Ishikawa (cell line): Measurements from ENCODE around the gene MOCS3.

ENCODE experiments used
- CEBPB ChIP-seq: IDR thresholded peaks from 2 replicates; pipeline ENCODE4 v1.6.1; 2012
- CREB1 ChIP-seq: IDR thresholded peaks from 2 replicates; pipeline ENCODE4 v1.6.1; 2012; ENCODE audit warnings: low read depth
- EGR1 ChIP-seq: IDR thresholded peaks from 2 replicates; pipeline ENCODE4 v1.6.1; 2012
- EP300 ChIP-seq: IDR thresholded peaks from 2 replicates; pipeline ENCODE4 v1.6.1; 2012; ENCODE audit warnings: borderline replicate concordance
- FOXM1 ChIP-seq: IDR thresholded peaks from 2 replicates; pipeline ENCODE4 v1.6.1; 2012; ENCODE audit warnings: low read depth, borderline replicate concordance
- NFIC ChIP-seq: IDR thresholded peaks from 2 replicates; pipeline ENCODE4 v1.6.1; 2012
- RAD21 ChIP-seq: IDR thresholded peaks from 2 replicates; pipeline ENCODE4 v1.6.1; 2012; ENCODE audit warnings: low read depth
- TAF1 ChIP-seq: IDR thresholded peaks from 2 replicates; pipeline ENCODE4 v1.6.1; 2012; ENCODE audit warnings: low read depth, mild to moderate bottlenecking
- TCF12 ChIP-seq: IDR thresholded peaks from 2 replicates; pipeline ENCODE4 v1.6.1; 2012; ENCODE audit warnings: low read depth
- TEAD4 ChIP-seq: IDR thresholded peaks from 2 replicates; pipeline ENCODE4 v1.6.1; 2012
- YY1 ChIP-seq: IDR thresholded peaks from 2 replicates; pipeline ENCODE4 v1.6.1; 2012; ENCODE audit warnings: low read depth
- ZBTB7A ChIP-seq: IDR thresholded peaks from 2 replicates; pipeline ENCODE4 v1.6.1; 2012; ENCODE audit warnings: low read depth
- TF ChIP-seq, protein P1 (sequence below): IDR thresholded peaks from 2 replicates; pipeline ENCODE4 v1.6.1; 2012
- TF ChIP-seq, protein P2 (sequence below): IDR thresholded peaks from 2 replicates; pipeline ENCODE4 v1.6.1; 2012
- TF ChIP-seq, protein P3 (sequence below): IDR thresholded peaks from 2 replicates; pipeline ENCODE4 v1.6.1; 2012; ENCODE audit warnings: low read depth, mild to moderate bottlenecking

Gene MOCS3

DNA sequence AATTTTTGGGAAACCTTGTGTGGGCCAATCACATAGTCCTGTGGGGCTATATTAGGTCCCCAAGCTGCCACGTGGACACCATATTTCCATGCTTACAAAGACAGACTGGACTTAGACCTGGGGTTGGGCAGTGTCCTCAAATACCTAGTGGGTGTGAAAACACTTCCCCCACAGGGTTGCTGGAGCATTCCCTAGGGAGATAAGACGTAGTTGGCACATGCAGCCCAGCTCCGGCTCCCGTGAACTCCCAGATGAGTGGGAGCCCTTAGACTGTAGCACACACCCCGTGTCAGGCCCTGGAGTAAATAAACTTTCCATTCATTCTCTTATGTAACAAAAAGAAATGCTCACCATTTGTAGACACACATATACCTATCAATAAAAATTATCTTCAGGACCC is 50.1 kb downstream of the MOCS3 start:
- TF ChIP-seq NFIC (no peak), TCF12 (no peak), CEBPB (no peak), CREB1 (no peak), TEAD4 (no peak), TAF1 (no peak), EP300 (no peak), FOXM1 (no peak), YY1 (no peak)
- TF ChIP-seq, protein P1, sequence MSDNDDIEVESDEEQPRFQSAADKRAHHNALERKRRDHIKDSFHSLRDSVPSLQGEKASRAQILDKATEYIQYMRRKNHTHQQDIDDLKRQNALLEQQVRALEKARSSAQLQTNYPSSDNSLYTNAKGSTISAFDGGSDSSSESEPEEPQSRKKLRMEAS = no peak

DNA sequence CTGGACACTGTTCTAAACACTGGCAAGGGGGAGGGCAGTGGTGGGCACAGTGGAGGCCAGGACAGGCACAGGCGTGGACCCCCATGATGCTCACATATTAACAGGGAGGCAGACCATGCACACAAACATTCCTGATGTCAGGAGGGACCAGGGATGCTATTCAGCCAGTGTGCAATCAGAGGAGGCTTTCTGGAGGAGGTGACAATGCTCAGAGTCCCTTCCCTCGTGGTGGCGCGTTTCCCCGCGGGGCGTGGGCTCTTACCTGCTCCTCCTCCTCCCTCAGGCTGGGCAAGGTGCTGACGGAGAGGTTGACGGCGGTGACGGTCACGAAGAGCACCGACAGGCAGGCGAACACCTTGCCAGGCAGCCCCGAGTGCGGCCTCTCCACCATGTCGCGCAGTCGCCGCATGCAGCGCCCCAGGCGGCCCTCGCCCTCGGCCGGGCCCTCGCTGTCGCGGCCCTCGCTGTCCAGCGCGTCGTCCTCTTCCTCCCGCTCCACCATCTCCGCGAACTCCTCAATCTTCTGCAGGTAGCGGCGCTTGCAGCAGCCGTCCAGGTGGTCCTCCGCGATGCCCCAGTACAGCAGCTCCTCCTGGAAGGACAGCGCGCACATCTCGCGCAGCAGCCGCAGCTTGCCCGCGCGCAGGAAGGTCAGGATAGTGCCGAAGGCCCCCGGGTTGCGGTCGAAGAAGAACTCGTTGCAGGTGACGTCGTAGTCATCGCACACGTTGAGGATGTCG is 50.9 kb downstream of the MOCS3 start:
- TF ChIP-seq EP300 (no peak), YY1 (no peak), FOXM1 (no peak), ZBTB7A (no peak), NFIC (no peak), TEAD4 (no peak), CREB1 (no peak), RAD21 (no peak), CEBPB (no peak)
- TF ChIP-seq, protein P2, sequence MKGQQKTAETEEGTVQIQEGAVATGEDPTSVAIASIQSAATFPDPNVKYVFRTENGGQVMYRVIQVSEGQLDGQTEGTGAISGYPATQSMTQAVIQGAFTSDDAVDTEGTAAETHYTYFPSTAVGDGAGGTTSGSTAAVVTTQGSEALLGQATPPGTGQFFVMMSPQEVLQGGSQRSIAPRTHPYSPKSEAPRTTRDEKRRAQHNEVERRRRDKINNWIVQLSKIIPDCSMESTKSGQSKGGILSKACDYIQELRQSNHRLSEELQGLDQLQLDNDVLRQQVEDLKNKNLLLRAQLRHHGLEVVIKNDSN = no peak
- TF ChIP-seq, protein P1 = no peak
- TF ChIP-seq, protein P3, sequence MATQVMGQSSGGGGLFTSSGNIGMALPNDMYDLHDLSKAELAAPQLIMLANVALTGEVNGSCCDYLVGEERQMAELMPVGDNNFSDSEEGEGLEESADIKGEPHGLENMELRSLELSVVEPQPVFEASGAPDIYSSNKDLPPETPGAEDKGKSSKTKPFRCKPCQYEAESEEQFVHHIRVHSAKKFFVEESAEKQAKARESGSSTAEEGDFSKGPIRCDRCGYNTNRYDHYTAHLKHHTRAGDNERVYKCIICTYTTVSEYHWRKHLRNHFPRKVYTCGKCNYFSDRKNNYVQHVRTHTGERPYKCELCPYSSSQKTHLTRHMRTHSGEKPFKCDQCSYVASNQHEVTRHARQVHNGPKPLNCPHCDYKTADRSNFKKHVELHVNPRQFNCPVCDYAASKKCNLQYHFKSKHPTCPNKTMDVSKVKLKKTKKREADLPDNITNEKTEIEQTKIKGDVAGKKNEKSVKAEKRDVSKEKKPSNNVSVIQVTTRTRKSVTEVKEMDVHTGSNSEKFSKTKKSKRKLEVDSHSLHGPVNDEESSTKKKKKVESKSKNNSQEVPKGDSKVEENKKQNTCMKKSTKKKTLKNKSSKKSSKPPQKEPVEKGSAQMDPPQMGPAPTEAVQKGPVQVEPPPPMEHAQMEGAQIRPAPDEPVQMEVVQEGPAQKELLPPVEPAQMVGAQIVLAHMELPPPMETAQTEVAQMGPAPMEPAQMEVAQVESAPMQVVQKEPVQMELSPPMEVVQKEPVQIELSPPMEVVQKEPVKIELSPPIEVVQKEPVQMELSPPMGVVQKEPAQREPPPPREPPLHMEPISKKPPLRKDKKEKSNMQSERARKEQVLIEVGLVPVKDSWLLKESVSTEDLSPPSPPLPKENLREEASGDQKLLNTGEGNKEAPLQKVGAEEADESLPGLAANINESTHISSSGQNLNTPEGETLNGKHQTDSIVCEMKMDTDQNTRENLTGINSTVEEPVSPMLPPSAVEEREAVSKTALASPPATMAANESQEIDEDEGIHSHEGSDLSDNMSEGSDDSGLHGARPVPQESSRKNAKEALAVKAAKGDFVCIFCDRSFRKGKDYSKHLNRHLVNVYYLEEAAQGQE = no peak

DNA sequence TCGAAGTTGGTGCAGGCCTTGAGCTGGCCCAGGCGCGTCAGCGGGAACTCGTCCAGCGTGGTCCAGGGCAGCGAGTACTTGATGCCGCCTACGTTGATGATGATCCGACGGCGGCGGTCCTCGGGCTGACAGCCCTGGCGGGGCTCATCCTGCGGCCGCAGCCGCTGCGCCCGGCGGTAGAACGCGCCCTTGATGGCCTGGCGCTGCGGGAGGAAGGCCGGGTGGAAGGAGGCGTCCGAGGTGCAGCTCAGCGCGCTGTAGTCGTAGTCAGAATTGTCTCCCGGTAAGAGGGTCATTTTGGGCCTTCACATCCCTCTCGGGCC is 51.4 kb downstream of the MOCS3 start:
- TF ChIP-seq TAF1 = no peak
- TF ChIP-seq EP300 = no peak
- no peak for TF ChIP-seq CREB1
- TF ChIP-seq CEBPB = no peak
- TF ChIP-seq, protein P1 = no peak
- no peak for TF ChIP-seq YY1
- no peak for TF ChIP-seq NFIC
- TF ChIP-seq TCF12 = no peak
- TF ChIP-seq RAD21 = no peak
- TF ChIP-seq, protein P2 = no peak
- TF ChIP-seq FOXM1 = no peak
- TF ChIP-seq, protein P3 = no peak
- TF ChIP-seq EGR1 = no peak
- no peak for TF ChIP-seq ZBTB7A
- no peak for TF ChIP-seq TEAD4

DNA sequence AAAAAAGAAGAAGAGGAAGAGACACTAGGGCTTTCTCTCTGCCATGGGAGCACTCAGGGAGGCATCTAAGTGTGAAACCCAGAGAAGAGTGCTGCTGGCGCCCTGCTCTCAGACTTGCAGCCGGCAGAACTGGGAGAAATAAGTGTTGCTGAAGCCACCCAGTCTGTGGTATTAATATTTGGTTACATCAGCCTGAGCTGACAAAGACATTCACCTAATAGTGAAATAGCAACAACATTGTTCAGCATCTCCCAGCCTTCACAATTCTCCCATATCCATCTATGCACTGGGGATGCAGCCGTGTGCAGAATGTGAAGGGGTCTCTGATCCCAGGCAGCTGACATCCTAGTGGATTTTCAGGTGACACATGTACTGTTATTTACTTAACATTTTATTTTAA is 52.3 kb downstream of the MOCS3 start:
- TF ChIP-seq TAF1 = no peak
- TF ChIP-seq, protein P3 = no peak
- no peak for TF ChIP-seq TCF12
- TF ChIP-seq, protein P1 = no peak
- TF ChIP-seq CEBPB = no peak
- TF ChIP-seq CREB1 = no peak
- TF ChIP-seq EP300 = no peak
- TF ChIP-seq EGR1 = no peak
- no peak for TF ChIP-seq ZBTB7A
- no peak for TF ChIP-seq NFIC
- TF ChIP-seq, protein P2 = no peak
- TF ChIP-seq FOXM1 = no peak
- no peak for TF ChIP-seq YY1
- TF ChIP-seq TEAD4 = no peak
- TF ChIP-seq RAD21 = no peak
